ENCODE results near the gene PLXNC1. TPM values are rescaled to one million over a fixed set of nuclear protein-coding genes. Genes with fewer than 3 reads are reported as not detected.

The PLXNC1 gene
- polyA plus RNA-seq, 1 donor (not counting 4 experiments of a cell fraction or from before 2014, with no cell fraction given) = 0.17 TPM

DNA sequence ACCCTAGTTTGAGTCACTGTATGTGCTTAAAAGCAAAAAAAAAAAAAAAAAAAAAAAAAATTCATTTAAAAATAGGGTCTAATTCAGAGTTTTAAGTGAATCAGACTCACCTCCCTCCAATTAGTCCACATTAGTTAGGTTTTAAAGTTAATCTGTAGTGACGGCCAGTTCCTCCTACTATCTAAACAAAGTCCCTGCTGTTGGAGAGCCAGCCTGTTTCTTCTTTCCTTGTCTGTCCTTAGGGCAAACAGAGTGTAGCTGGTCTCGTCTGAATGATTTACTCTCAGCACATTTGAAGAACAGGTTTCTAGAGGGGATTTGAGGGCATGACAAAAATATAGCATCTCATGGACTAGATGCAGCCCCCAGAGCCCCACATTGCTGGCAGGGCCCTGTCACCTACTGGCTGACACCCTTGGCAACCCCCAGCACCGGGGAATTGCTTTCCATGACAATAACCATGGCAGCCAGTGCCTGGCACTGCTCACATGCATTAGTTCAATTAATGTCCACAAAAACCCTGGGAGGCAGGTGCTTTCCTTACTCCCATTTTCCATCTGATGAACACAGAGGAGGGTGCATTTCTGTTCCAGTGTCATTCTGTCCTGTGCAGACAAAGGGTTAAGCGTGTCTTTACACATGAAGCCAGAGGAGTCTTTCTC is 138.3 kb downstream of the PLXNC1 start:
- no peak overlapping the region for H3K4me3 ChIP-seq (ENCODE audit: control insufficient read depth in 2 of 3, extremely low read depth in 1 of 3, insufficient read depth in 2 of 3, low read depth in 1 of 3, low read length in 3 of 3)
- TF ChIP-seq, protein P1, sequence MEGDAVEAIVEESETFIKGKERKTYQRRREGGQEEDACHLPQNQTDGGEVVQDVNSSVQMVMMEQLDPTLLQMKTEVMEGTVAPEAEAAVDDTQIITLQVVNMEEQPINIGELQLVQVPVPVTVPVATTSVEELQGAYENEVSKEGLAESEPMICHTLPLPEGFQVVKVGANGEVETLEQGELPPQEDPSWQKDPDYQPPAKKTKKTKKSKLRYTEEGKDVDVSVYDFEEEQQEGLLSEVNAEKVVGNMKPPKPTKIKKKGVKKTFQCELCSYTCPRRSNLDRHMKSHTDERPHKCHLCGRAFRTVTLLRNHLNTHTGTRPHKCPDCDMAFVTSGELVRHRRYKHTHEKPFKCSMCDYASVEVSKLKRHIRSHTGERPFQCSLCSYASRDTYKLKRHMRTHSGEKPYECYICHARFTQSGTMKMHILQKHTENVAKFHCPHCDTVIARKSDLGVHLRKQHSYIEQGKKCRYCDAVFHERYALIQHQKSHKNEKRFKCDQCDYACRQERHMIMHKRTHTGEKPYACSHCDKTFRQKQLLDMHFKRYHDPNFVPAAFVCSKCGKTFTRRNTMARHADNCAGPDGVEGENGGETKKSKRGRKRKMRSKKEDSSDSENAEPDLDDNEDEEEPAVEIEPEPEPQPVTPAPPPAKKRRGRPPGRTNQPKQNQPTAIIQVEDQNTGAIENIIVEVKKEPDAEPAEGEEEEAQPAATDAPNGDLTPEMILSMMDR (optimal IDR thresholded peaks at IDR 0.05 in 1 of 3, IDR thresholded peaks at IDR 0.05 in 1 of 3, conservative IDR thresholded peaks at IDR 0.05 in 1 of 3; ENCODE audit: extremely low read depth in 1 of 3, insufficient read depth in 2 of 3, low read length in 3 of 3) = no peak
- no peak for TF ChIP-seq EZH2 (IDR thresholded peaks at IDR 0.05; ENCODE audit: low read length)
- H4K20me1 ChIP-seq (ENCODE audit: control insufficient read depth, extremely low read depth, insufficient read depth, low read length) = no peaks in the 10 kb centered on the region
- FAIRE-seq = no peak
- no peak overlapping the region for H3K9ac ChIP-seq (ENCODE audit: control insufficient read depth, extremely low read depth, insufficient read depth, low read length)
- H3K9me1 ChIP-seq (ENCODE audit: control insufficient read depth, extremely low read depth, insufficient read depth, low read length) = no peaks in the 10 kb centered on the region
- peaks cover 4% of the 10 kb centered on the region for H3K4me1 ChIP-seq (ENCODE audit: control insufficient read depth, extremely low read depth, insufficient read depth, low read length)
- no peaks in the 10 kb centered on the region for H3K36me3 ChIP-seq (ENCODE audit: control insufficient read depth in 2 of 2, extremely low read depth in 1 of 2, insufficient read depth in 2 of 2, low read length in 2 of 2)
- dilution Hi-C loops (cut with MboI; ENCODE audit: extremely low pct_ligation_motif_present, low sequenced_read_pairs) = no loop called here
- no peak overlapping the region for H3K27ac ChIP-seq (ENCODE audit: control insufficient read depth, insufficient read depth, low read length)
- no peak overlapping the region for H3K4me2 ChIP-seq (ENCODE audit: control insufficient read depth, extremely low read depth, insufficient read depth, low read depth, low read length)
- no peak for DNase-seq (ENCODE audit: low read depth, low spot score)
- no peaks in the 10 kb centered on the region for H3K9me3 ChIP-seq (ENCODE audit: control insufficient read depth, low read depth, low read length)
- peaks cover 4% of the 10 kb centered on the region for H3K27me3 ChIP-seq (ENCODE audit: control insufficient read depth, extremely low read depth, insufficient read depth, low read length)
- no peak overlapping the region for H2AFZ ChIP-seq (ENCODE audit: control insufficient read depth, low read length)
- no peaks in the 10 kb centered on the region for H3K79me2 ChIP-seq (ENCODE audit: control insufficient read depth, insufficient read depth, low read length)

DNA sequence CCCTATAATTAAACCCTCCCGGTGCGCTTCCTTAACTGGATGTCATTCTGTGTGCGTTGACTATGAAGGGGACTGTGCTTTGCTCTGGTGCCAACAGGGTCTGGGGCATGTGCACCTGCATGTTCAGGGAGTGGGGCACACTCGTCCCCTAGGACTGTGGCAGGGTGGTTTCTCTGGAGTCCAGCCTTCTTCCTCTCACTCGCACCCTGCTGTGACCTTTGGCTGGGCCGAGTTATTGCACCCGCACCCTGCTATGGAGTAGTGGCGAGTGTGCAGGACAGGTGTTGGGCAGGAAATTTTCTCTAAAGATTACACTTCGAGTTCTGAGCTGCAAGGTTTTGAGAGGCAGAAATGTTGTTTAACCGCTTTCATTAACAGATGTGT is 138.9 kb downstream of the PLXNC1 start:
- no peak overlapping the region for H3K4me3 ChIP-seq (ENCODE audit: control insufficient read depth in 2 of 3, extremely low read depth in 1 of 3, insufficient read depth in 2 of 3, low read depth in 1 of 3, low read length in 3 of 3)
- H3K4me2 ChIP-seq (ENCODE audit: control insufficient read depth, extremely low read depth, insufficient read depth, low read depth, low read length) = no peak overlapping the region
- H3K4me1 ChIP-seq (ENCODE audit: control insufficient read depth, extremely low read depth, insufficient read depth, low read length) = peaks cover 4% of the 10 kb centered on the region
- dilution Hi-C loops (cut with MboI; ENCODE audit: extremely low pct_ligation_motif_present, low sequenced_read_pairs) = no loop called here
- peaks cover 4% of the 10 kb centered on the region for H3K27me3 ChIP-seq (ENCODE audit: control insufficient read depth, extremely low read depth, insufficient read depth, low read length)
- H2AFZ ChIP-seq (ENCODE audit: control insufficient read depth, low read length) = no peak overlapping the region
- no peak overlapping the region for H3K9ac ChIP-seq (ENCODE audit: control insufficient read depth, extremely low read depth, insufficient read depth, low read length)
- TF ChIP-seq EZH2 (IDR thresholded peaks at IDR 0.05; ENCODE audit: low read length) = no peak
- TF ChIP-seq, protein P1 (optimal IDR thresholded peaks at IDR 0.05 in 1 of 3, IDR thresholded peaks at IDR 0.05 in 1 of 3, conservative IDR thresholded peaks at IDR 0.05 in 1 of 3; ENCODE audit: extremely low read depth in 1 of 3, insufficient read depth in 2 of 3, low read length in 3 of 3) = no peak
- H3K9me1 ChIP-seq (ENCODE audit: control insufficient read depth, extremely low read depth, insufficient read depth, low read length) = no peaks in the 10 kb centered on the region
- FAIRE-seq = no peak
- H4K20me1 ChIP-seq (ENCODE audit: control insufficient read depth, extremely low read depth, insufficient read depth, low read length) = no peaks in the 10 kb centered on the region
- H3K9me3 ChIP-seq (ENCODE audit: control insufficient read depth, low read depth, low read length) = no peaks in the 10 kb centered on the region
- no peak for DNase-seq (ENCODE audit: low read depth, low spot score)
- H3K79me2 ChIP-seq (ENCODE audit: control insufficient read depth, insufficient read depth, low read length) = no peaks in the 10 kb centered on the region
- H3K27ac ChIP-seq (ENCODE audit: control insufficient read depth, insufficient read depth, low read length) = no peak overlapping the region
- H3K36me3 ChIP-seq (ENCODE audit: control insufficient read depth in 2 of 2, extremely low read depth in 1 of 2, insufficient read depth in 2 of 2, low read length in 2 of 2) = no peaks in the 10 kb centered on the region
